Common myeloid progenitor, CD34-positive (primary cell): ENCODE data around the gene CTSD.

Experiments
- CTCF ChIA-PET: fragments of 350-600 bp; sonication (Branson Sonifier 250); formaldehyde crosslinking; loops from one replicate; lab custom pipeline; 2021; ENCODE audit warnings: antibody characterized with exemption; lab: Charles Lee
- POLR2A ChIA-PET: fragments of 350-600 bp; sonication (Branson Sonifier 250); formaldehyde crosslinking; loops from one replicate; lab custom pipeline; 2021; ENCODE audit warnings: antibody characterized with exemption; lab: Charles Lee
- DNase-seq, 3 donors: peaks; one replicate each; pipeline versions ENCODE4 v3.0.0 to v3.0.0-alpha.2; 2013
- H3K27ac ChIP-seq, 2 experiments: 1 replicate in 1 of 2; 2 replicates in 1 of 2; pipeline ENCODE4 v1.7.0; 2013; ENCODE audit warnings: inconsistent platforms in 2 of 2, low read length in 2 of 2, mild to moderate bottlenecking in 2 of 2, low read depth in 1 of 2, moderate library complexity in 1 of 2; ENCODE audit not compliant: severe bottlenecking in 2 of 2, insufficient read depth in 1 of 2, poor library complexity in 1 of 2
- H3K27me3 ChIP-seq, 5 experiments: replicated peaks in 2 of 5; 1 replicate in 3 of 5; 2 replicates in 2 of 5; pipeline versions ENCODE4 v1.6.1 to v1.7.0; 2013; ENCODE audit warnings: low read length in 4 of 5, mild to moderate bottlenecking in 2 of 5, moderate library complexity in 2 of 5, inconsistent platforms in 1 of 5; ENCODE audit not compliant: insufficient read depth in 5 of 5, control insufficient read depth in 4 of 5
- H3K36me3 ChIP-seq, 4 experiments: 1 replicate in 2 of 4; 2 replicates in 2 of 4; pipeline versions ENCODE4 v1.6.1 to v1.7.0; 2013; ENCODE audit warnings: low read length in 3 of 4, control low read depth in 1 of 4, mild to moderate bottlenecking in 1 of 4; ENCODE audit not compliant: control insufficient read depth in 4 of 4, insufficient read depth in 4 of 4
- H3K4me1 ChIP-seq, 4 experiments: 1 replicate in 3 of 4; 2 replicates in 1 of 4; pipeline versions ENCODE4 v1.6.1 to v1.7.1; 2013; ENCODE audit warnings: low read length in 3 of 4, mild to moderate bottlenecking in 3 of 4, control low read depth in 1 of 4, inconsistent platforms in 1 of 4, moderate library complexity in 1 of 4; ENCODE audit not compliant: control insufficient read depth in 4 of 4, insufficient read depth in 4 of 4; ENCODE audit errors: control extremely low read depth in 1 of 4
- H3K4me3 ChIP-seq, 7 experiments: 1 replicate in 4 of 7; 2 replicates in 3 of 7; pipeline versions ENCODE4 v1.5.1 to v1.7.0; 2013; ENCODE audit warnings: mild to moderate bottlenecking in 7 of 7, low read length in 6 of 7, moderate library complexity in 6 of 7, inconsistent platforms in 2 of 7, low read depth in 2 of 7, control low read depth in 1 of 7; ENCODE audit not compliant: insufficient read depth in 4 of 7, control insufficient read depth in 1 of 7; ENCODE audit errors: extremely low read depth in 1 of 7
- H3K9me3 ChIP-seq, 5 experiments: 1 replicate in 4 of 5; 2 replicates in 1 of 5; pipeline versions ENCODE4 v1.6.1 to v1.7.1; 2013; ENCODE audit warnings: low read length in 4 of 5, mild to moderate bottlenecking in 2 of 5, inconsistent platforms in 1 of 5, low read depth in 1 of 5, moderate library complexity in 1 of 5; ENCODE audit not compliant: control insufficient read depth in 4 of 5, insufficient read depth in 2 of 5; ENCODE audit errors: control extremely low read depth in 1 of 5
- WGBS: methylation state at CpG from one replicate; pipeline ENCODE4 v1.1.5; 2013; ENCODE audit not compliant: insufficient coverage; 5-methylcytosine and 5-hydroxymethylcytosine counted together

Gene CTSD

GRCh38 chr11:1717745-1718144, 46.0 kb downstream of the CTSD start:
- H3K27me3 ChIP-seq = no peaks in the 10 kb centered on the region
- ChIA-PET POLR2A (no interaction called here), CTCF (interaction anchor here (0.6 to 1.0 kb wide), 3 partner anchors 11 to 1007 kb away, joined by 3 to 4 read pairs (median 3); no protein-coding TSS in a partner anchor)
- WGBS = 94% methylated on average over 7 of the region's 8 CpGs
- no peaks in the 10 kb centered on the region for H3K36me3 ChIP-seq
- H3K9me3 ChIP-seq = no peaks in the 10 kb centered on the region
- no peak for DNase-seq
- H3K4me3 ChIP-seq = no peak overlapping the region
- H3K4me1 ChIP-seq = peaks cover 0 to 3% (median 0%) of the 10 kb centered on the region in 4 experiments
- no peak overlapping the region for H3K27ac ChIP-seq

- Histone ChIP-seq H3K27me3 (no peaks in the 10 kb centered on the region), H3K4me3 (no peak overlapping the region), H3K36me3 (no peaks in the 10 kb centered on the region), H3K4me1 (no peaks in the 10 kb centered on the region), H3K9me3 (no peaks in the 10 kb centered on the region), H3K27ac (no peak overlapping the region)
- 89% methylated on average over 22 of the region's 24 CpGs for WGBS
- ChIA-PET CTCF (no interaction called here), POLR2A (no interaction called here)
- DNase-seq = no peak
Observed at GRCh38 chr11:1714908-1715885, 48.5 kb downstream of the CTSD start.

DNA sequence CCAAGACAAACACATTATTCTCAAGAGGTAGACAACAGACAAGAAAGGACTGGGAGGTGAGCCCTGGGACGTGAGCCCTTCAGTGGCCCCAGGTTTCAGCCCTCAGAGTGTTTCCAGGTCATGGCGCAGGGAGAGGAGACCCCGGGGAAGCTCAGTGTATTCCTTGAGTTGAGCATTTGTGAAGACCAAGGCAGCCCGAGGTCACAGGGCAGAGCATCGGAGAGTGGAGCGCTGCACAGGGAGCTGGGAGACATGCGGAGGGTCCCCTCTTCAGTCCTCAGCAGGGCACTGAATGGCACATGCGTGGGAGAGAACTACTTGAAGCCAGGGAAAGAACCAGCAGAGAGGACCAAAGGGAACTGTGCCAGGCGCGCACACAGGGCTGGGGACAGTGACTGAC, 55.0 kb downstream of the CTSD start:
- Histone ChIP-seq H3K36me3 (no peaks in the 10 kb centered on the region), H3K4me3 (no peak overlapping the region), H3K4me1 (peaks cover 0 to 7% (median 0%) of the 10 kb centered on the region in 4 experiments), H3K27ac (no peak overlapping the region), H3K27me3 (peaks cover 0 to 3% (median 0%) of the 10 kb centered on the region in 5 experiments), H3K9me3 (peaks cover 0 to 6% (median 0%) of the 10 kb centered on the region in 5 experiments)
- POLR2A ChIA-PET = no interaction called here
- 97% methylated on average over 9 of the region's 10 CpGs for WGBS
- CTCF ChIA-PET = interaction anchor here (3.8 kb wide), 1 partner anchor 124 kb away, joined by 35 read pairs; no protein-coding TSS in a partner anchor
- no peak for DNase-seq

GRCh38 chr11:1707751-1708150, 56.0 kb downstream of the CTSD start:
- CTCF ChIA-PET = interaction anchor here (0.9 to 3.8 kb wide), 13 partner anchors 9 to 448 kb away, joined by 3 to 35 read pairs (median 4); no protein-coding TSS in a partner anchor
- POLR2A ChIA-PET = no interaction called here
- H3K27me3 ChIP-seq = peaks cover 0 to 3% (median 0%) of the 10 kb centered on the region in 5 experiments
- DNase-seq = no peak
- no peak overlapping the region for H3K27ac ChIP-seq
- peaks cover 0 to 6% (median 0%) of the 10 kb centered on the region in 5 experiments for H3K9me3 ChIP-seq
- no peaks in the 10 kb centered on the region for H3K36me3 ChIP-seq
- H3K4me1 ChIP-seq = peaks cover 0 to 7% (median 0%) of the 10 kb centered on the region in 4 experiments
- H3K4me3 ChIP-seq = no peak overlapping the region
- 58% methylated on average over 4 of the region's 4 CpGs for WGBS

DNA sequence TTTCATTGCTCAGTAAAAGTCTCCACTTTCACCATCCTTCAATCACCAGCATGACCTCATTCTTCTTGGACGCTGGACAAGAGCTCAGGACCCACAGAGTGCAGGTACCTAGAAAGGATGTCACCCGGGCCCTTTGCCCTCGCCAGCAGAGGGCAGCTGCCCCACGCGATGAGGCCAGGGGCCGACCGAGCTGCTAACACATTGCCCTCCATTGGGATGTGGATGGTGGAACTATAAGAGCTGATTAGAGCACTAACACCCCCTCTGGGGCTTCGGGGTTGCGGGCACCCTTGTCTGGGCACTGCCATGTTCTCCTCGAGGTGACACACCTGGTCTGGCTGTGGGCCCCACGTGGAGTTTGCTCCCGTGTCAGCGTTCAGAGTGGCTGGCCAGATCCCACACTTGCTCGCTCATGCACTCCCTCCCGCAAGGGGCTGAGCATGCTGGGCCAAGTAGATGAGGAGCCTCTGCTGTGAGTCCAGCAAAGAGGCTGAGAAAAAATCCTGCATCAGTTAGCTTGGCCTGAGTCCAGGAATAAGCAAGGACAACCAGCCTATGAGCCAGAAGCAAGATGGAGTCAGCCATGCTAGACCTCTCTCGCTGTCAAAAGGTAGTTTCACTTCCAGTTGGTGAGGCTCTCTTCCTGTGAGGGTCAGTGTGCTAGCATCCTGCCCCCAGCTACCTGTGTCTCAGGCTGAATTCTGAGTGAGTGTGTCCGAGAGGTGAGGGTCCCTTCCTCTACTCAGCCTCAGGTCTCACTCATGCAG, 56.9 kb downstream of the CTSD start:
- 80% methylated on average over 16 of the region's 17 CpGs for WGBS
- peak; percentile 31 to 50 (median 44) for DNase-seq
- Histone ChIP-seq H3K4me3 (no peak overlapping the region), H3K27ac (no peak overlapping the region), H3K4me1 (peaks cover 0 to 7% (median 0%) of the 10 kb centered on the region in 4 experiments), H3K9me3 (peaks cover 0 to 6% (median 0%) of the 10 kb centered on the region in 5 experiments), H3K27me3 (peaks cover 0 to 3% (median 0%) of the 10 kb centered on the region in 5 experiments), H3K36me3 (no peaks in the 10 kb centered on the region)
- CTCF ChIA-PET = interaction anchor here (0.7 to 3.8 kb wide), 25 partner anchors 10 to 449 kb away, joined by 3 to 35 read pairs (median 4); partner anchors contain the start of gene SYT8
- POLR2A ChIA-PET = interaction anchor here (1.1 kb wide), 1 partner anchor 51 kb away, joined by 4 read pairs; no protein-coding TSS in a partner anchor

- peak in 2 of 3 donors; percentile 28 to 77 for DNase-seq
- peaks cover 0 to 10% (median 3%) of the 10 kb centered on the region in 4 experiments for H3K4me1 ChIP-seq
- H3K27me3 ChIP-seq = peaks cover 0 to 3% (median 0%) of the 10 kb centered on the region in 5 experiments
- no peak overlapping the region for H3K27ac ChIP-seq
- peaks cover 0 to 6% (median 3%) of the 10 kb centered on the region in 5 experiments for H3K9me3 ChIP-seq
- no peaks in the 10 kb centered on the region for H3K36me3 ChIP-seq
- CTCF ChIA-PET = interaction anchor here (1.1 to 3.8 kb wide), 4 partner anchors 11 to 127 kb away, joined by 3 to 35 read pairs (median 14); no protein-coding TSS in a partner anchor
- WGBS = 95% methylated on average over 8 of the region's 15 CpGs
- POLR2A ChIA-PET = interaction anchor here (0.9 kb wide), 1 partner anchor 384 kb away, joined by 4 read pairs; no protein-coding TSS in a partner anchor
- H3K4me3 ChIP-seq = no peak overlapping the region
Observed at GRCh38 chr11:1705126-1706052, 58.3 kb downstream of the CTSD start.
